ENCODE measurements around the gene IFITM10. TPM values are rescaled to one million over a fixed set of nuclear protein-coding genes. Genes with fewer than 3 reads are reported as not detected.
"Not testable (repeated sequence)": the region's sequence is repeated elsewhere in the genome, so short reads cannot be mapped to it uniquely, and the experiment has no call there.

IFITM10 gene
- total RNA-seq, 1 donor: 18.1 TPM

DNA sequence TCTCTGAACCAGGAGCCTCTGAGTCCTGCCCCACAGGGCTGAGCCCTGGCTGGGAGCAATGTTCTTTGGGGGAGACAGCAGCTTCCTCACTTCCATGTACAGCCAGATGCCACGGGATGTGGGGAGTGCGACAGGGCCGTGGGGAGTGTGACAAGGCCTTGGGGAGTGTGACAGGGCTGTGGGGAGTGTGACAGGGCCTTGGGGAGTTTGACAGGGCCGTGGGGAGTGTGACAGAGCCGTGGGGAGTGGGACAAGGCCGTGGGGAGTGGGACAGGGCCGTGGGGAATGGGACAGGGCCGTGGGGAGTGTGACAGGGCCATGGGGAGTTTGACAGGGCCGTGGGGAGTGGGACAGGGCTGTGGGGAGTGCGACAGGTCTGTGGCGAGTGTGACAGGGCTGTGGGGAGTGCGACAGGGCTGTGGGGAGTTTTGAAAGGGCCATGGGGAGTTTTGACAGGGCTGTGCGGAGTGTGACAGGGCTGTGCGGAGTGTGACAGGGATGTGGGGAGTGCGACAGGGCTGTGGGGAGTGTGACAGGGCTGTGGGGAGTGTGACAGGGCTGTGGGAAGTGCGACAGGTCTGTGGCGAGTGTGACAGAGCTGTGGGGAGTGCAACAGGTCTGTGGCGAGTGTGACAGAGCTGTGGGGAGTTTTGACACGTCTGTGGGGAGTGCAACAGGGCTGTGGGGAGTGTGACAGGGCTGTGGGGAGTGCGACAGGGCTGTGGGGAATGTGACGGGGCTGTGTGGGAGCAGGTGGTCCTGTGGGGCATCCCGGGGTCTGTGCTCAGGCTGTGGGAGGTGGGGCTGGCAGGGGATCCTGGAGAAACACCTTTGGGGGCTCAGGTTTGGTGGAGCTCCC, 60.0 kb downstream of the IFITM10 start:
- DNase-seq (ENCODE audit: insufficient read length, low spot score, missing footprints): peak; percentile 48
- H3K4me2 ChIP-seq (ENCODE audit: insufficient read depth, low read length): no peak overlapping the region

DNA sequence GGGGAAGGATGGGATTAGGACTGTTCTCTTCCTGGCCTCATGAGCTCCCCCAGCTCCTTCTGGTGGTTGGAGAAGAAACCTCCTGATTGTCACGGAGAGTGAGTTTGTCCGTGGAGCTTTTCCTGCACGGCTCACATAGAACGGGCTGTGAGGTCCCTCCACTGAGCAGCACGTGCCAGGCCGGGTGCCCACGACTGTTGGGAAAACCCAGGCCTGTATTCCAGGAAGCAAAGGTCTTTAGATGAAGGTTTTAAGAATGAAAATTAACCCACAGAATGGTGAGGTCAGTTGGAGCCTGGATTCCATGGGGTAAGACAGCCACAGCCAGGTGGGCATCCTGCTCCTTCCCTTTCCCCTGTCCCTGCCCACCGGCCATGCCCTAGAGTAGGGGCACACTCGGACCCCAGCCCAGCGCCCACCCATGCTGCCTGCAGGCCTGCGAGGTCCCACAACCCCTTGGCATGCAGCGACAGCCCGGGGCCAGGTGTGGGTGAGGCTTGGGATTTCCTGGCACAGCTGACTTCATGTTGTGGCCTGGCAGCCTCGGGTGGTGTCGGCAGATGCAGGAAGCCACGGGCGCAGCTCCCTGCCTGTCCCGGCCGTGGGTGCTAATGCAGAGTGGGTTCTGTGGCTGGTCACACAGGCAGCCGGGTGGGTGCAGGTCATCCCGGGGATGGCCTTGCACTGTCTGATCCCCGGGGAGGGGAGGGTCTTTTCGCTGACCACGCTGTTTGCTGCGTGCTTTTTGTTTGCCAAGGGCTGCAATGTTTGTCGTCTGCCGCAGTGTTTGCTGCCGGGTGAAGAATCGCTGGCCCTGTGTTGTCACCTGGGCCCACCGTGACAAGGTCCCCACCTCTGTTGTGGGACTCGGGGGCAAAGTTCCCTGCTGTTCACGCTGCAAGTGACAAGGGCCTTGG, 60.9 kb downstream of the IFITM10 start:
- not testable (repeated sequence) for H3K27ac ChIP-seq (ENCODE audit: low read depth, low read length); H4K20me1 ChIP-seq (ENCODE audit: insufficient read depth, low read length); H3K9me3 ChIP-seq (ENCODE audit: low read depth, low read length); H2AFZ ChIP-seq (ENCODE audit: low read length); H3K4me2 ChIP-seq (ENCODE audit: insufficient read depth, low read length); H3K36me3 ChIP-seq (ENCODE audit: insufficient read depth, low read length); H3K4me1 ChIP-seq (ENCODE audit: insufficient read depth, low read length); H3K4me3 ChIP-seq (ENCODE audit: insufficient read depth, low read length); H3K79me2 ChIP-seq (ENCODE audit: insufficient read depth, low read length)
- H3K27me3 ChIP-seq (ENCODE audit: insufficient read depth, low read length): peaks cover 20% of the 10 kb centered on the region
- DNase-seq (ENCODE audit: insufficient read length, low spot score, missing footprints): peak; percentile 49

More for the DNA sequence above, 60.0 kb downstream of the IFITM10 start:
- Histone ChIP-seq H3K36me3 (ENCODE audit: insufficient read depth, low read length) (no peaks in the 10 kb centered on the region), H3K4me1 (ENCODE audit: insufficient read depth, low read length) (peaks cover 7% of the 10 kb centered on the region), H3K27me3 (ENCODE audit: insufficient read depth, low read length) (peaks cover 20% of the 10 kb centered on the region), H3K9me3 (ENCODE audit: low read depth, low read length) (no peaks in the 10 kb centered on the region), H3K27ac (ENCODE audit: low read depth, low read length) (no peak overlapping the region), H3K4me3 (ENCODE audit: insufficient read depth, low read length) (no peak overlapping the region), H4K20me1 (ENCODE audit: insufficient read depth, low read length) (no peaks in the 10 kb centered on the region), H3K79me2 (ENCODE audit: insufficient read depth, low read length) (no peaks in the 10 kb centered on the region), H2AFZ (ENCODE audit: low read length) (no peak overlapping the region)
- TF ChIP-seq, protein P1, sequence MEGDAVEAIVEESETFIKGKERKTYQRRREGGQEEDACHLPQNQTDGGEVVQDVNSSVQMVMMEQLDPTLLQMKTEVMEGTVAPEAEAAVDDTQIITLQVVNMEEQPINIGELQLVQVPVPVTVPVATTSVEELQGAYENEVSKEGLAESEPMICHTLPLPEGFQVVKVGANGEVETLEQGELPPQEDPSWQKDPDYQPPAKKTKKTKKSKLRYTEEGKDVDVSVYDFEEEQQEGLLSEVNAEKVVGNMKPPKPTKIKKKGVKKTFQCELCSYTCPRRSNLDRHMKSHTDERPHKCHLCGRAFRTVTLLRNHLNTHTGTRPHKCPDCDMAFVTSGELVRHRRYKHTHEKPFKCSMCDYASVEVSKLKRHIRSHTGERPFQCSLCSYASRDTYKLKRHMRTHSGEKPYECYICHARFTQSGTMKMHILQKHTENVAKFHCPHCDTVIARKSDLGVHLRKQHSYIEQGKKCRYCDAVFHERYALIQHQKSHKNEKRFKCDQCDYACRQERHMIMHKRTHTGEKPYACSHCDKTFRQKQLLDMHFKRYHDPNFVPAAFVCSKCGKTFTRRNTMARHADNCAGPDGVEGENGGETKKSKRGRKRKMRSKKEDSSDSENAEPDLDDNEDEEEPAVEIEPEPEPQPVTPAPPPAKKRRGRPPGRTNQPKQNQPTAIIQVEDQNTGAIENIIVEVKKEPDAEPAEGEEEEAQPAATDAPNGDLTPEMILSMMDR (IDR thresholded peaks at IDR 0.05; ENCODE audit: extremely low read depth, low read depth, low read length): no peak

DNA sequence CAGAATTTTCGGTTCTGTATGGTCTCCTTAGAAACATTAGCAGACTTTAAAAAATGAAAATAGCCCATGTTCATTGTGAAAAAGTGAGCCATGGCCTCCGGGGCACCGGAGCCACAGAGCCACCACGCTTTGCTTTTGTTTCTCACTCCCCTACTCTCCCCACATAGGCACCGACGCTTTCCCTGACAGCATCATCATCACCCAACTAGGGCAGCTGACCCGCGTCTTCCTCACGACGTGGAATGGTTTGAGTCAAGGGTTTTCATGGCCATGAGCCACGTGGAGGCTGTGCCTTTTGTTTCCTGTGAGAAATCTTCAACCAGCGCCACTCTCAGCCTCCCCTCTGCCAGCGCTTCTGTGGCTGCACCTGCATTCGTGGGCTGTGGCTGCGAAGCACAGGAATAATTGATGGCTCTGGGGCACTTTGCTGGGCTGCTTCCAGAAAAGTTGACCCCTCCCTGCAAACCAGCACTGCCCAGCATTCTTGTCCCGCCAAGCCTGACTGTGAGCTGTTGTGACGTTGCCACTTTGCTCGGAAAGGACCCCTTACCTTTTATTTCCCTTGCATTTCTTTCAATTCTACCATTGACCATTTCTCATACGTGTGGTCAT, 62.0 kb downstream of the IFITM10 start:
- H3K9me3 ChIP-seq (ENCODE audit: low read depth, low read length); H2AFZ ChIP-seq (ENCODE audit: low read length); H3K36me3 ChIP-seq (ENCODE audit: insufficient read depth, low read length); H3K4me1 ChIP-seq (ENCODE audit: insufficient read depth, low read length); H4K20me1 ChIP-seq (ENCODE audit: insufficient read depth, low read length); DNase-seq (ENCODE audit: insufficient read length, low spot score, missing footprints); H3K4me3 ChIP-seq (ENCODE audit: insufficient read depth, low read length); H3K27ac ChIP-seq (ENCODE audit: low read depth, low read length); H3K79me2 ChIP-seq (ENCODE audit: insufficient read depth, low read length); H3K4me2 ChIP-seq (ENCODE audit: insufficient read depth, low read length): not testable (repeated sequence)
- H3K27me3 ChIP-seq (ENCODE audit: insufficient read depth, low read length): peaks cover 20% of the 10 kb centered on the region

DNA sequence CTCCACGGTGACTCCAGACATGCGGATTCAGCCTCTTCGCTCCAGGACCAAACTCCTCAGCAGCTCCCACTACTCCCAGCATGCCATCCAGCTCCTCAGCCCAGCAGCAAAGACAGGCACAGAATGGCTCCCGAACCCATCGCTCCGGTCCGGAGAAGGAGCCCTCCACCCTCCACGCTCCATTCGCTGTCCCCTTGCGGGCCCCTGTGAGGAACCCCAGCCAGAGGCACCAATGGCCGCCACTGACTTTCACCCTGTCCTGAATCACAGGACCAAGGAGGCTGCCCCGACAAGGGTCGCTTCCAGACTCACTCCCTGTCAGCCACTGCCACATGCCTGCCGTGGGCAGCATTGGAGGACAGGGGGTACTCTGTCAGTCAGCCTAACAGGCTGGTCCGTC, 64.2 kb downstream of the IFITM10 start:
- H3K4me2 ChIP-seq (ENCODE audit: insufficient read depth, low read length); DNase-seq (ENCODE audit: insufficient read length, low spot score, missing footprints); H3K4me3 ChIP-seq (ENCODE audit: insufficient read depth, low read length); H3K36me3 ChIP-seq (ENCODE audit: insufficient read depth, low read length); H3K27ac ChIP-seq (ENCODE audit: low read depth, low read length); H3K4me1 ChIP-seq (ENCODE audit: insufficient read depth, low read length); H2AFZ ChIP-seq (ENCODE audit: low read length); H4K20me1 ChIP-seq (ENCODE audit: insufficient read depth, low read length); H3K79me2 ChIP-seq (ENCODE audit: insufficient read depth, low read length); H3K9me3 ChIP-seq (ENCODE audit: low read depth, low read length): not testable (repeated sequence)
- peaks cover 10% of the 10 kb centered on the region for H3K27me3 ChIP-seq (ENCODE audit: insufficient read depth, low read length)

DNA sequence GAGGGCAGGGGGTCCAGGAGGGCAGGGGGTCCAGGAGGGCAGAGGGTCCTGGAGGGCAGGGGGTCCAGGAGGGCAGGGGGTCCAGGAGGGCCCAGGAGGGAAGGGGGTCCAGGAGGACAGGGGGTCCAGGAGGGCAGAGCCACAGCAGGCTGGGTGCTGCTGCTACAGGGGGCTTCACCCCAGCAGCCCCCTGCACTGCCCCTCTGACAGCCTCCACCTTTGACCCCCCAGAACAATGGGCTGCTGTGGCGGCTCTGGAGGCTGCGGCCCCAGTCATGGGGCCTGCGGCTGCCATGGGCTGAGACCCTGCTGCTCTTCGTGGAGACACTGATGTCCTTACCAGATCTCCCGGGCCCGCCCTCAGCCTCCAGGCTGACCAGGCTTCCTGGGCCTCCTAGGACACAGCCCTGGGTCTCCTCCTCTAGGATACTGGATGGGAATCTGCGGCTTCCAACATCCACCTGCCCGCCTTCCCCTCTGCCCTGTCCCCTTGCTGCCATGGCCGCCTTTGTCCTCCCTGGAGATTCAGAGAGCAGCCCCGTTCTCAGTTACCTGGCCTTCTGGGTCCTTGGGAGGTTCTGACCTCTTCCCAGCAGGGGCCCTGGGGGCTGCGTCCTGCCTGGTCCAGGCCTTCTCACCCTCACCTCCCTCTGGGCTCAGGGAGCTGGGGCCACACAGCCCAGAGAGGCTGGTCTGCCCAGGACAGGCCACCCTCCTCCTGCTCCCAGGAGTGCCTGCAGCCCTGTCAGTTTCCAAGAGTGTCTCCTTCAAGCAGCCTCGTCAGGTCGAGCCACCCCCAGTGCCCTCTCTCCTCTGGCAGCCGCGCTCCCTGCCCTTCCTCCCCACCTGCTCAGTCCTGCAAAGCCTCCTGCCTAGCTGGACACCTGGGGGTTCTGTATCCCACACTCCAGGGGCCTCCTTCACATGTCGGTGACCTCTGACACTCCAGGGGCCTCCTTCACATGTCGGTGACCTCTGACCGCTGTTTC, 65.2 kb downstream of the IFITM10 start:
- not testable (repeated sequence) for H3K36me3 ChIP-seq (ENCODE audit: insufficient read depth, low read length); H3K27ac ChIP-seq (ENCODE audit: low read depth, low read length); H2AFZ ChIP-seq (ENCODE audit: low read length); H3K4me3 ChIP-seq (ENCODE audit: insufficient read depth, low read length); H3K4me1 ChIP-seq (ENCODE audit: insufficient read depth, low read length); H3K9me3 ChIP-seq (ENCODE audit: low read depth, low read length); H3K79me2 ChIP-seq (ENCODE audit: insufficient read depth, low read length); H3K4me2 ChIP-seq (ENCODE audit: insufficient read depth, low read length); H3K27me3 ChIP-seq (ENCODE audit: insufficient read depth, low read length); H4K20me1 ChIP-seq (ENCODE audit: insufficient read depth, low read length)
- DNase-seq (ENCODE audit: insufficient read length, low spot score, missing footprints): peak; percentile 30

DNA sequence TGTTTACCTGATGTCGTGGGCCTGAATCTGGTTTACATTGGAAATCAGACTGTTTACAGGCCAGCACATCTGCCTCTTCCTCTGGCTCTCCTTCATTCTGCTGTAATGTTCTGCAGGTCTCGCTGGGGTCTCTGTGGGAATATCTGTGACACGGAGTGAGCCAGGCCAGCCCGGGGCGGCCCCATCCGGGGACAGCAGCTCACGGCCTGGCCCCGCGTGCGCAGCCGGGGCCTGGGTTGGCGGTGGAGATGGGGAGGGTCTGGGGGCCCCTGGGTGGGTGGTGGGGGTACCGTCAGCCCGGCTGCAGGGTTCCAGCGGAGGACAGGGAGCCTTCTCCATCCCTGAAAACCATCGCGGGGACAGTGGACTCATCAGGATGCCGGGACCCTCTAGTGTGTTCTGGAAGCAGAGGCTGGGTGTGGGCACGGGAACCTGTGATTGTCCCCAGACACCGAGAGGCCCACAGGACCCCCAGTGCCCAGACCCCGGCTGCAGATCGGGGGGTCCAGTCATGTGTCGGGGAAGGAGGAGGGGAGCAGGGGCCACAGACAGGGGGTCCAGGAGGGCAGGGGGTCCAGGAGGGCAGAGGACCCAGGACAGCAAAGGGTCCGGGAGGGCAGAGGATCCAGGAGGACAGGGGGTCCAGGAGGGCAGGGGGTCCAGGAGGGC, 66.4 kb downstream of the IFITM10 start:
- not testable (repeated sequence) for H3K9me3 ChIP-seq (ENCODE audit: low read depth, low read length); H3K36me3 ChIP-seq (ENCODE audit: insufficient read depth, low read length)

DNA sequence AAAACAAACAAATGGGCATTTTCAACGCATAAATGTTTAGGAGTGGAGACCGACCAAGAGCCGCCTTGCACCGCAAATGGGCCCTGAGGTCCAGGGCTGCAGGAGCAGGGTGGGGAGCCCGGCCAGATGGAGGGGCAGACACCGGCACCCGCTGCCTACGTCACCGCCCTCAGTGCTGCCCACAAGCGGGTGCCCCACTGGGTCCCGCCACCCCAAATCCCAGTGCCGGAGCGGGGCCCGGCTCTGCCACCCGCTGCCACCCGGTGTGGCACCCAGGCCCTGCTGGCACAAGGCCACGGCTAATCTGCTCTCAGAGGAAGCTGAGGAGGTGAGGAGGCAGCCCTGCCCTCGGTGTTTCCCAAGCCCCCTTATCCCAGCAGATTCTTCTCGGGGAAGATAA, 67.2 kb downstream of the IFITM10 start:
- not testable (repeated sequence) for H3K27ac ChIP-seq (ENCODE audit: low read depth, low read length); H3K9me3 ChIP-seq (ENCODE audit: low read depth, low read length); H2AFZ ChIP-seq (ENCODE audit: low read length); H4K20me1 ChIP-seq (ENCODE audit: insufficient read depth, low read length); H3K27me3 ChIP-seq (ENCODE audit: insufficient read depth, low read length); H3K4me2 ChIP-seq (ENCODE audit: insufficient read depth, low read length); H3K4me1 ChIP-seq (ENCODE audit: insufficient read depth, low read length); H3K36me3 ChIP-seq (ENCODE audit: insufficient read depth, low read length); H3K4me3 ChIP-seq (ENCODE audit: insufficient read depth, low read length); H3K79me2 ChIP-seq (ENCODE audit: insufficient read depth, low read length)
- DNase-seq (ENCODE audit: insufficient read length, low spot score, missing footprints): peak; percentile 47

More for the DNA sequence above, 66.4 kb downstream of the IFITM10 start:
- not testable (repeated sequence) for H3K27ac ChIP-seq (ENCODE audit: low read depth, low read length); H3K4me2 ChIP-seq (ENCODE audit: insufficient read depth, low read length); H3K4me1 ChIP-seq (ENCODE audit: insufficient read depth, low read length); H3K27me3 ChIP-seq (ENCODE audit: insufficient read depth, low read length); H2AFZ ChIP-seq (ENCODE audit: low read length); H3K79me2 ChIP-seq (ENCODE audit: insufficient read depth, low read length); H3K4me3 ChIP-seq (ENCODE audit: insufficient read depth, low read length); DNase-seq (ENCODE audit: insufficient read length, low spot score, missing footprints); H4K20me1 ChIP-seq (ENCODE audit: insufficient read depth, low read length)
